ENCODE measurements around the gene MMS22L. TPM values are rescaled to one million over a fixed set of nuclear protein-coding genes. Genes with fewer than 3 reads are reported as not detected.

MMS22L gene
- total and polyA plus RNA-seq, 2 of the 4 experiments (the other 2 are of a cell fraction): 6.1 to 18.6 TPM

GRCh38 chr6:97203343-97203742, 79.7 kb downstream of the MMS22L start:
- no peak overlapping the region for H4K5ac ChIP-seq (ENCODE audit: low read depth, low read length)
- BruUV-seq (replicated peaks): no TSS peak
- H3K9me1 ChIP-seq (ENCODE audit: insufficient read depth, low read length): no peaks in the 10 kb centered on the region
- POLR2A ChIA-PET (ENCODE audit: unreplicated experiment): interaction anchor here (0.5 kb wide), 1 partner anchor 80 kb away, joined by 8 read pairs; the partner anchor contains the start of gene MMS22L
- H2AK5ac ChIP-seq (ENCODE audit: low read depth, low read length): no peak overlapping the region
- no peak overlapping the region for H3K9ac ChIP-seq (ENCODE audit: low read depth, low read length)
- H2BK15ac ChIP-seq (ENCODE audit: low read depth, low read length): no peak overlapping the region
- no peak overlapping the region for H3K56ac ChIP-seq (ENCODE audit: extremely low read depth, insufficient read depth, low read length)
- H3K4me3 ChIP-seq (ENCODE audit: insufficient read depth, low read depth, low read length): no peak overlapping the region
- H4K8ac ChIP-seq (ENCODE audit: low read depth in 2 of 2, low read length in 2 of 2): no peak overlapping the region
- no peak overlapping the region for H3K4me2 ChIP-seq (ENCODE audit: low read depth, low read length)
- H2AFZ ChIP-seq (replicated peaks; ENCODE audit: low read length, poor library complexity): no peak overlapping the region
- no peak overlapping the region for H3K27ac ChIP-seq (ENCODE audit: insufficient read depth, low read length)
- intact Hi-C loops (cut with micrococcal nuclease): no loop called here
- no peak overlapping the region for H2BK5ac ChIP-seq (ENCODE audit: low read depth, low read length, poor library complexity, severe bottlenecking)
- no peaks in the 10 kb centered on the region for H3K9me3 ChIP-seq (ENCODE audit: control insufficient read depth, insufficient read depth, low read length)
- no peak overlapping the region for H3K4ac ChIP-seq (ENCODE audit: low read depth, low read length)
- no peaks in the 10 kb centered on the region; a peak in 1 of 4 replicates for H3K79me1 ChIP-seq (ENCODE audit: low read depth in 1 of 2, low read length in 2 of 2)
- CTCF ChIA-PET: interaction anchor here (0.7 to 3.0 kb wide), 3 partner anchors 12 to 17 kb away, joined by 3 to 17 read pairs (median 9); no protein-coding TSS in a partner anchor
- no peak overlapping the region for H3K18ac ChIP-seq (ENCODE audit: low read depth, low read length)
- no peaks in the 10 kb centered on the region for H3K4me1 ChIP-seq (ENCODE audit: control insufficient read depth, insufficient read depth, low read length)
- H3K27me3 ChIP-seq (ENCODE audit: control insufficient read depth, insufficient read depth, low read length): no peaks in the 10 kb centered on the region
- TF ChIP-seq, protein P1, sequence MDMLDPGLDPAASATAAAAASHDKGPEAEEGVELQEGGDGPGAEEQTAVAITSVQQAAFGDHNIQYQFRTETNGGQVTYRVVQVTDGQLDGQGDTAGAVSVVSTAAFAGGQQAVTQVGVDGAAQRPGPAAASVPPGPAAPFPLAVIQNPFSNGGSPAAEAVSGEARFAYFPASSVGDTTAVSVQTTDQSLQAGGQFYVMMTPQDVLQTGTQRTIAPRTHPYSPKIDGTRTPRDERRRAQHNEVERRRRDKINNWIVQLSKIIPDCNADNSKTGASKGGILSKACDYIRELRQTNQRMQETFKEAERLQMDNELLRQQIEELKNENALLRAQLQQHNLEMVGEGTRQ (IDR thresholded peaks at IDR 0.05; ENCODE audit: low read depth, low read length): no peak
- TF ChIP-seq FOS (IDR thresholded peaks at IDR 0.05; ENCODE audit: low read depth, low read length) (no peak), CHD1 (IDR thresholded peaks at IDR 0.05; ENCODE audit: low read depth, low read length) (no peak), BHLHE40 (IDR thresholded peaks at IDR 0.05; ENCODE audit: low read depth, low read length) (no peak), MAFK (IDR thresholded peaks at IDR 0.05; ENCODE audit: low read depth, low read length) (no peak), ELK1 (IDR thresholded peaks at IDR 0.05; ENCODE audit: borderline replicate concordance, low read depth, low read length) (no peak), RCOR1 (IDR thresholded peaks at IDR 0.05; ENCODE audit: insufficient replicate concordance, low read length) (no peak), NFE2L2 (IDR thresholded peaks at IDR 0.05; ENCODE audit: low read depth, low read length) (no peak)
- in situ Hi-C loops (cut with MboI; ENCODE audit: low sequenced_read_pairs): no loop called here
- DNase-seq (peak; percentile 53), ATAC-seq (ENCODE audit: low read depth) (peak; percentile 71)
- H3K14ac ChIP-seq (replicated peaks; ENCODE audit: low read depth, low read length): no peak overlapping the region
- no peak overlapping the region for H2AK9ac ChIP-seq (replicated peaks; ENCODE audit: low read depth, low read length, poor library complexity)
- no peak overlapping the region for H3K23ac ChIP-seq (ENCODE audit: low read depth, low read length)
- H2BK20ac ChIP-seq (ENCODE audit: low read depth, low read length): no peak overlapping the region
- WGBS, 2 experiments (ENCODE audit: extremely low coverage in 2 of 2, insufficient read length in 1 of 2): 40% methylated on average over 1 of the region's 3 CpGs; no CpG with 5 or more reads in 1 of the 2 experiments
- no peaks in the 10 kb centered on the region for H4K20me1 ChIP-seq (ENCODE audit: insufficient read depth, low read length)
- no peak overlapping the region for H4K91ac ChIP-seq (ENCODE audit: insufficient read depth, low read depth, low read length)
- dilution Hi-C loops (cut with HindIII; ENCODE audit: low sequenced_read_pairs, unreplicated experiment): no loop called here
- H3K36me3 ChIP-seq (ENCODE audit: control insufficient read depth, insufficient read depth, low read length): no peaks in the 10 kb centered on the region
- no peak overlapping the region for H2BK120ac ChIP-seq (ENCODE audit: low read depth, low read length)
